IMR-90 (cell line): ENCODE measurements around the gene CFAP97D1.

Experiments used
- BHLHE40 ChIP-seq: fragments of 150-350 bp; IDR thresholded peaks from 2 replicates; pipeline ENCODE4 v1.6.1; 2016; ENCODE audit warnings: mild to moderate bottlenecking, low read depth, low read length
- CEBPB ChIP-seq: IDR thresholded peaks from 2 replicates; pipeline ENCODE4 v1.6.1; 2012; ENCODE audit warnings: low read depth, low read length, improper control_type of control experiment
- CHD1 ChIP-seq: IDR thresholded peaks from 2 replicates; pipeline ENCODE4 v1.6.1; 2012; ENCODE audit warnings: low read depth, low read length, improper control_type of control experiment
- FOS ChIP-seq: fragments of 150-350 bp; IDR thresholded peaks from 2 replicates; pipeline ENCODE4 v1.6.1; 2016; ENCODE audit warnings: low read depth, low read length
- MAFK ChIP-seq: IDR thresholded peaks from 2 replicates; pipeline ENCODE4 v1.6.1; 2012; ENCODE audit warnings: low read depth, low read length, improper control_type of control experiment
- MXI1 ChIP-seq: IDR thresholded peaks from 2 replicates; pipeline ENCODE4 v1.6.1; 2012; ENCODE audit warnings: low read depth, mild to moderate bottlenecking, low read length, moderate library complexity, borderline replicate concordance
- POLR2A ChIP-seq: IDR thresholded peaks from 2 replicates; pipeline ENCODE4 v1.6.1; 2012; ENCODE audit warnings: mild to moderate bottlenecking, low read depth, low read length
- RAD21 ChIP-seq: IDR thresholded peaks from 2 replicates; pipeline ENCODE4 v1.6.1; 2012; ENCODE audit warnings: low read length, improper control_type of control experiment
- RCOR1 ChIP-seq: IDR thresholded peaks from 2 replicates; pipeline ENCODE4 v1.6.1; 2012; ENCODE audit warnings: mild to moderate bottlenecking, low read length, improper control_type of control experiment; ENCODE audit not compliant: insufficient replicate concordance
- SMC3 ChIP-seq: fragments of 150-350 bp; IDR thresholded peaks from 2 replicates; pipeline ENCODE4 v1.6.1; 2016; ENCODE audit warnings: low read depth, mild to moderate bottlenecking, antibody characterized with exemption, low read length, moderate library complexity
- USF2 ChIP-seq: fragments of 150-350 bp; IDR thresholded peaks from 2 replicates; pipeline ENCODE4 v1.6.1; 2017; ENCODE audit warnings: mild to moderate bottlenecking, antibody characterized with exemption, low read length, low read depth
- TF ChIP-seq, protein P1 (sequence below): conservative IDR thresholded peaks from 2 replicates; pipeline ENCODE4 v1.5.1; 2012; ENCODE audit warnings: mild to moderate bottlenecking, low read depth, low read length, improper control_type of control experiment
- TF ChIP-seq, protein P2 (sequence below): fragments of 150-350 bp; IDR thresholded peaks from 2 replicates; pipeline ENCODE4 v1.6.1; 2016; ENCODE audit warnings: low read depth, mild to moderate bottlenecking, low read length, moderate library complexity, borderline replicate concordance

DNA sequence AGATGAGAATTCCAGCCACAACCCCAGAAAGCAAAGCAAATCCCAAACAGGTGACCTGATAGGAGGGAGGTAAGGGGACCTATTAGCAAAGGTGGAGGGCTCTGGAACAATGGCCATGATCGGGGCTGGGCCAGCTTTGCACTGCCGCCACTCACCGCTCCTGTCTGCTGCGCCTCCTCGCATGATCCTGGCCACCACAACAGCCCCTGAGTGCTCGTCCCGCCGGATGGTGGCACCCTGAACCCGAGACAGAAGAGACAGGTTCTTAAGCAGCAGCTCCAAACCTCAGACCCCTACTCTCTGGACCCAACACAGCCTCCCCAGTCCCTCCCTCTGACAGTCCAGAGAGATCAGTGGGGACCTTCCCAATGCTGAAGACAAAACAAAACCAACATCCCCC lies 47.4 kb downstream of the CFAP97D1 start:
- TF ChIP-seq POLR2A (no peak), MXI1 (no peak), USF2 (no peak), RCOR1 (no peak), FOS (no peak), MAFK (no peak), CHD1 (no peak), CEBPB (no peak), SMC3 (no peak), RAD21 (no peak), BHLHE40 (no peak)
- TF ChIP-seq, protein P1, sequence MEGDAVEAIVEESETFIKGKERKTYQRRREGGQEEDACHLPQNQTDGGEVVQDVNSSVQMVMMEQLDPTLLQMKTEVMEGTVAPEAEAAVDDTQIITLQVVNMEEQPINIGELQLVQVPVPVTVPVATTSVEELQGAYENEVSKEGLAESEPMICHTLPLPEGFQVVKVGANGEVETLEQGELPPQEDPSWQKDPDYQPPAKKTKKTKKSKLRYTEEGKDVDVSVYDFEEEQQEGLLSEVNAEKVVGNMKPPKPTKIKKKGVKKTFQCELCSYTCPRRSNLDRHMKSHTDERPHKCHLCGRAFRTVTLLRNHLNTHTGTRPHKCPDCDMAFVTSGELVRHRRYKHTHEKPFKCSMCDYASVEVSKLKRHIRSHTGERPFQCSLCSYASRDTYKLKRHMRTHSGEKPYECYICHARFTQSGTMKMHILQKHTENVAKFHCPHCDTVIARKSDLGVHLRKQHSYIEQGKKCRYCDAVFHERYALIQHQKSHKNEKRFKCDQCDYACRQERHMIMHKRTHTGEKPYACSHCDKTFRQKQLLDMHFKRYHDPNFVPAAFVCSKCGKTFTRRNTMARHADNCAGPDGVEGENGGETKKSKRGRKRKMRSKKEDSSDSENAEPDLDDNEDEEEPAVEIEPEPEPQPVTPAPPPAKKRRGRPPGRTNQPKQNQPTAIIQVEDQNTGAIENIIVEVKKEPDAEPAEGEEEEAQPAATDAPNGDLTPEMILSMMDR = no peak
- TF ChIP-seq, protein P2, sequence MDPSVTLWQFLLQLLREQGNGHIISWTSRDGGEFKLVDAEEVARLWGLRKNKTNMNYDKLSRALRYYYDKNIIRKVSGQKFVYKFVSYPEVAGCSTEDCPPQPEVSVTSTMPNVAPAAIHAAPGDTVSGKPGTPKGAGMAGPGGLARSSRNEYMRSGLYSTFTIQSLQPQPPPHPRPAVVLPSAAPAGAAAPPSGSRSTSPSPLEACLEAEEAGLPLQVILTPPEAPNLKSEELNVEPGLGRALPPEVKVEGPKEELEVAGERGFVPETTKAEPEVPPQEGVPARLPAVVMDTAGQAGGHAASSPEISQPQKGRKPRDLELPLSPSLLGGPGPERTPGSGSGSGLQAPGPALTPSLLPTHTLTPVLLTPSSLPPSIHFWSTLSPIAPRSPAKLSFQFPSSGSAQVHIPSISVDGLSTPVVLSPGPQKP = no peak
